HuH-7 (cell line): ENCODE results near the gene FAS.

Source experiments
- DNase-seq: peaks from one replicate; pipeline ENCODE4 v3.0.0; 2011; ENCODE audit warnings: low spot score

FAS gene

DNA sequence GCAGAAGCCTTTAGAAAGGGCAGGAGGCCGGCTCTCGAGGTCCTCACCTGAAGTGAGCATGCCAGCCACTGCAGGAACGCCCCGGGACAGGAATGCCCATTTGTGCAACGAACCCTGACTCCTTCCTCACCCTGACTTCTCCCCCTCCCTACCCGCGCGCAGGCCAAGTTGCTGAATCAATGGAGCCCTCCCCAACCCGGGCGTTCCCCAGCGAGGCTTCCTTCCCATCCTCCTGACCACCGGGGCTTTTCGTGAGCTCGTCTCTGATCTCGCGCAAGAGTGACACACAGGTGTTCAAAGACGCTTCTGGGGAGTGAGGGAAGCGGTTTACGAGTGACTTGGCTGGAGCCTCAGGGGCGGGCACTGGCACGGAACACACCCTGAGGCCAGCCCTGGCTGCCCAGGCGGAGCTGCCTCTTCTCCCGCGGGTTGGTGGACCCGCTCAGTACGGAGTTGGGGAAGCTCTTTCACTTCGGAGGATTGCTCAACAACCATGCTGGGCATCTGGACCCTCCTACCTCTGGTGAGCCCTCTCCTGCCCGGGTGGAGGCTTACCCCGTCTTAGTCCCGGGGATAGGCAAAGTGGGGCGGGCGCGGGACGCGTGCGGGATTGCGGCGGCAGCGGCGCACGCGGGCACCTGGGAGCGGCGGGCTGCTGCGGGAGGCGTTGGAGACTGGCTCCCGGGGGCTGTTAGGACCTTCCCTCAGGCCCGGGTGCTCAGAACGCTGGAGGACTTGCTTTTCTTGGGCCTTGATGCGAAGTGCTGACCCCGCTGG is at the start of gene FAS:
Gene FAS (plus strand): TSS at position 415 of the 777 bp plus-strand sequence. CDS start 79 bp downstream, at position 494.
- DNase-seq, result peak; percentile 31

GRCh38 chr10:88941026-88941425 is 49.6 kb upstream of the FAS start:
- DNase-seq, result no peak

- no peak for DNase-seq
These were observed 46.8 kb upstream of the FAS start for GRCh38 chr10:88943778-88944177.

DNA sequence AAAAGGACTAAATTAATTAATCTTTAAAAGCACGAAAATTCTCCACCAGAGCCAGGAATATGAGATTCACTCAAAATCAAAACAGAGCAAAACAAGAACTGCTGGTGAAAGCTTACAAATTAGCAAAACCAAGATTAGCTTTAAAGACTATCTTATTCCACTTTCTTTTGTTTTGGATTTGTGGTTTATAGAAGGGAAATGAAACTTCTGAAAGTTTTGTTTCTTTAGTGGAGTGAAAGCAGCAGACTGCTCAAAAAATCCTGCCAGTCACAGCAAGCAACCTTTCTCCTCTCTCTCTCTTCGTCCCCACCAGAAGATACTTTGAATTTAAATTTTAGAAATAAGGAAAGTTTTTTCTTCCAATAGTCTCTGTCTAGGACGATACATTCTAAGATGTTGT is 45.8 kb upstream of the FAS start:
- DNase-seq, result no peak

DNA sequence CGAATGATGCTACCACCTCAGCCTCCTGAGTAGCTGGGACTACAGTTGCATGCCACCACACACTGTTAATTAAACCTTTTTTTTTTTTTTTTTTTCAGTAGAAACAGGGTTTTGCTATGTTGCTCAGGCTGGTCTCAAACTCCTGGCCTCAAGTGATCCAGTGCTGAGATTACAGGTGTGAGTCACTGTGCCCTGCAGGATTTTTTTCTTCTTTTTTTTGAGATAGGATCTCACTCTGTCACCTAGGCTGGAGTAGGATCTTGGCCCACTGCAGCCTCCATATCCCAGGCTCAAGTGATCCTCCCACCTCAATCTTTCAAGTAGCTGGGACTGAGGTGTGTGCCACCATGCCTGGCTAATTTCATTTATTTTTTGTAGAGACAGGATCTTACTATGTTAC is 44.4 kb upstream of the FAS start:
- no peak for DNase-seq

DNA sequence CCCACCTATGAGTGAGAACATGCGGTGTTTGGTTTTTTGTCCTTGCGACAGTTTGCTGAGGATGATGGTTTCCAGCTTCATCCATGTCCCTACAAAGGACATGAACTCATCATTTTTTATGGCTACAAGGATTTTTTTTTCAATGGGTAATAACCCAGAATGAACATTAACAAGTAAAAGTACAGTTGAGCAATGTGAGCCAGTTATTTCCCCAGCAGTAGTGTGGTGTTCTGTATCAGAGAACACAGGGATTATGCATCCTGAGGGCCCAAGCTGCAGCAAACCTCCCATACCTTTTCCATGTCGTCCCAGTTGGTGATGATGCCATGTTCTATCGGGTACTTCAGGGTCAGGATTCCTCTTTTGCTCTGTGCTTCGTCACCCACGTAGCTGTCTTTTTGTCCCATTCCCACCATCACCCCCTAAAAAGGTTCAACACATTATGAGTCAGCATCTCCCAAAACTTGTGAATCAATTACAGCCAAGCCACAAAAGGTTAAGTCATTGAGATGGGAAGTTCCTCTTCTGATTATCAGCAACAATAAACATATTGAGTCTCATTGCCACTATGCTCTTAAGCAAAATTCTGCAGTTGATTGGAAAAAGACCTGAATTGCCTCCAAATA is 43.5 kb upstream of the FAS start:
- DNase-seq, result no peak

DNA sequence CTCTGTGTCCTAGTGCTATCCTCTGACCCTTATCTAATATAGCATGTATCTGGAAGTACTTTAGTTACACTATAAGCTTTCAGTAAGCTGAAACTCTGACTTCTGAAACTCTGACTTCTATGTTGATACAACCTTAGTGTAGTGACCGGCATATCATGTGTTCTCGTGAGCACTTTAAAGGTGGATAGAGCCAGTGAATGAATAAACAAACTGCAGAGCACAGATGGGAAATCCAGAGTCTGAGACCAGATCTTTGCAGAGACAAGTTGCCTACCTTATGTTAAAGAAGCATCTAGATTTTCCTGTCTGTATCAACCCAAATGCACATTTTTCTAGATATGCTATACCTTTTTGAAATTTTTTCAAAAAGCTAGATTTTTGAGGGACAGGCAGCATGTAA is 41.5 kb upstream of the FAS start:
- no peak for DNase-seq

GRCh38 chr10:88949912-88950837 is 40.4 kb upstream of the FAS start:
- DNase-seq, result no peak

- DNase-seq, result no peak
These were observed 37.9 kb upstream of the FAS start, which contains the start of gene ACTA2 for GRCh38 chr10:88952647-88953111. TSS of gene ACTA2 (minus strand) at chr10:88952773. CDS start at chr10:88948930, 3,843 bp downstream.

GRCh38 chr10:88953662-88954061 is 36.9 kb upstream of the FAS start:
- no peak for DNase-seq

DNA sequence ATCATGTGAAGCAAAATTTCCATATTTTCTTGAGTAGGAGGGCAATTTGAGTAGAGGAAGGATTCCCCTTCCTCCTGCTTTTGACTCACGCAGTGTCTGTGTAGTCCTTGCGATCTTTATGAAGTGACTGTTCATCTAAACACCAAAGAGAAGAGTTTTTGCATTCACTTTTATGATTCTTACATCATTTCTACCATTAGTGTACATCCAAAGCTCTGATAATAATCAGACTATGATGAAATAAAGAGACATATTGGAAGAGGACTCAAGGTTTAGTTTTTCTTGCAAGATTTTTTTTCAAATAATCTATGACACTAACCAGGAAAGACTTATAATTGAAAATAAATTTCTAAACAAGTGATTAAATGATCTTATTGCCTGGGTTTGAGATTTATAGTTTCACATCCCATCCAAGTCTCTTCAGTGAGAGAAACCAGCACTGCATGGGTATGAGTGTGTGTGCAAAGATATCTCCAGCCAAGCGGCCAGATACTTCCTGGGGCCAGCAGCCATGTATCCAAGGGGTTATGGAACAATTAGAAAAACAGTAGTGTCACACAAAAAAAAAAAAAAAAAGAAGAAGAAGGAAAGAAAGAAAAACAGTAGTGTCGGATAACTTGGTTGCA is 36.0 kb upstream of the FAS start:
- DNase-seq, result no peak

DNA sequence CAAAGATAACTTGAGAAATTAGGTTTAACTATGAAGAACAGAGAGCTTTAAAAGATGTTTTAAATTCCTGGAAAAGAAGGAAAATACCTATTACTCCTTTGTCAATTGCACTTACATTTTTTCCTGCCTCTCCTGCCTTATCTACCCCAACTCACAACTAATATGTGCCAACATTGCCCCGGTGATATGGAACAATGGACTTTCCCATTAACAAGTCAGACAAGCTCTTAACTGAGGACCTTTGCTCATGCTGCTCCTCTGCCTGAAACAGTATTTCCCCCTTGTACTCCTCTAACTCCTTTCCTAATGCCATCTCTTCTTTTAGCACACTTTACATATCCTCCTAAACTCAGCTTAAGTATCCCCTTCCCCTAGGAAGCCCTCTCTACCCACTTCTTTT is 33.2 kb upstream of the FAS start:
- DNase-seq, result no peak

DNA sequence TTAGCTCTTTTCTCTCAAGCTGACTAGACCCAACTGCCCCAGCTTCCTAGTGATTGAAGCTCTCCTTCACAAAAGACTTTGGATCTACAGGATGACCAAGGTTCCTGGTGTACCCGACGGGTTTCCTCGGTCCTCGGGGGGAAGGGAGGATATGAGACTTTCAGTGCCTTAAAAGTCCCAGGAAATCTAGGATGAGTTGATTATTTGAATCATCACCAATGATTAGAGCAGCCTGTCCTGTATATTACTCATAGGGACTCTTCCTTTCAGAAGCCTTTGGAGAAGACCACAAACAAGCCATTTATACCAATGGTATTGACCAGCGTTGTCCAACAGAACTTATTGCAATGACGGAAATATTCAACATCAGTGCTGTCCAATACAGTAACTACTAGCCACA is 31.9 kb upstream of the FAS start:
- no peak for DNase-seq

GRCh38 chr10:88960802-88961201 is 29.8 kb upstream of the FAS start:
- DNase-seq, result no peak

DNA sequence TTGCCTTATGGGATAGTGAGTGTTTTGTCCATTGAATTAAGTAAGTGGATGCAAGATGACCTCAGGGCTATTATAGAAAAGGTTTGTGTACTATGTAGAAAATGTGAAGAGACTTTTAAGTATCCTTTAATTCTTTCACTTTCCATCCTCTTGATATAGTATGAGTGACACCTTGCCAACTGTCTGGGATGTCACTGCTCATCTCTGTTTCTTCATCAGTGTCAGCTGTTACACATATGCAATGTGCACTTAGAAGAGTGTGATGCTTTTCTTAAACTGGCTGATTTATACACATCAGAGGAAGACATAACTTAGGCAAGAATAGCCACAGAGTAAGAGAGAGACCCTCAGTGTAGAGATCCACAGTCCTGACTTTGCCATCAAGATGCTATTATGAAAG is 29.3 kb upstream of the FAS start:
- DNase-seq, result no peak

DNA sequence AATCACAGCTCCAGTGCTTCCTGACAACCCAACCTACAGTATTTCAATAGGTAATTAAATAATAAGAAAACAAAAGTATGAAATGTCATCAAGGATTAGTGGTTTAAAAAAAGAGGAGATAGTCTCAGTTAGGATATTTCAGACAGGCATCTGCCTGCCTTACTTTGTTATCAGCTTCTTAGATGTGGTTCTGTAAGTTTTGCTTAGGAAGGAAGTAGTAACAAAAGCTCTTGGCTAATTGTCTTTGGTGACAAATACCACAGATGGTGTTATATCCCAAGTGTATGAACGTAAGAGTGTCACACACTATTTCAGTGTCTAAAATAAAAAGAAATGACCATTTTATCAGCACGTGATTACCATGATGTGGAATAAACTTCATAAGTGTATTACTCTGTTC is 28.3 kb upstream of the FAS start:
- DNase-seq, result no peak

- DNase-seq, result no peak
These were observed 27.3 kb upstream of the FAS start for GRCh38 chr10:88963318-88963717.

DNA sequence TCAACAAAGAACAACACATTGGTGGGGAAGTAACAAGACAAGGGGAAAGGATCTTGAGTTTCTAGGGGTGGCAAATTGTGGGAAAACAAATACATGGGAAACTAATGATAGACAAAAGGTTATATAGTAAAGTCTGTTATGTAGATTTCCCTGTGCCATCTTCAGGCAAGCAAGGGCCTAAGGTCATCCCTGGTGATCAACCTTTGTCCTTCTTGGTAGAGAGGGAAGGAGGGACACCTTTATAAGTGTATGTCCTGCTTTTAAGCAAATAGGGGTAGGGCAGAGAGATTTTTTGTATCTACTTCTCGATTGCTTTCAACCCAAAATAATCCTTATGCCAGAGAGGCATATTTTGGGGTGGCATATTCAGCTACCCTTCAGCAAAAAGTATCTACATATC is 26.2 kb upstream of the FAS start:
- no peak for DNase-seq

DNA sequence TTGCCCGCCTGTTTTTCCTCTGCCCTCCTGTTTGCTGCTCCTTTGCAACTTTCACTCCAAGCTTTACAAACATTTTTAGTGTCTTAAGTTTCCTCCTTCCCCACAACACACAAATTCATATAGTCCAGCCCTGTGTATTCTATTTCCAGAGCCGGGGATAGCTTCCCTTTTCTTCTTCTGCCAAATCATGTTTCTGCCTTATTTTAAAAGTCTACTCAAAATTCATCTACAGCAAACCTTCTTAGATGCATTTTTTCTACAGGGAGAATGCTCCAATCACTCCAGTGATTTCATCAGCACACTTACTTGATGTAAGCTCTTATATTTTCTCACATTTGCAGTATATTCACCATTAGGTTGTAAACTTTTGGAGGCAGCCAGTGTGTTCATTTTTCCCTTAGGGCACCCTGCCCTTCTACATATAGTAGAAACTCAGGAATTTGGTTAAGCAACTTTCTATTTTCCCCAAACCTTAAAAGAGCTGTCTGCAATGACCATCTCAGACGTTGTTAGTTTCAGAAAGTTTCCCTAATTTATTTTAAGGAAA is 25.7 kb upstream of the FAS start:
- no peak for DNase-seq

GRCh38 chr10:88966797-88967196 is 23.8 kb upstream of the FAS start:
- no peak for DNase-seq

DNA sequence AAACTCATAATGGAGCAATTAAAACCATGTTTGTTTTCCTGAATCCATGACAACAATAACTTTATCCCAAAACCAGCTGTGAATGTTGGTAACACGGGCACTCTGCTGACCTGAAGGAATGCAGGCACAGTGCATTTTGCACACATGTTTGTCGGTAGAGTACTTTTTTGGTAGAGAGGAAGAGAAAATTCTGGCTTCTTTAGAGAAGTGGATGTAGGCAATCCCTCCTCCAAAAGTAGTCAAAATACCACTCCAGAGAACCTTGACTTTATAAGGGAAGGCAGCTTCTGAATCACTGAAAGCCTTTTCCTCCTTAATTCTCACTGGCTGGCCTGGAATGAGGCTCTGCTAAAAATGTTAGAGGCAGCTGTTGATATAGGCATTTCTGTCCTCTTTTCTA is 22.2 kb upstream of the FAS start:
- DNase-seq, result no peak
